K562 (cell line): ENCODE results near the gene LRRC10B.
A peak's percentile ranks its signal among the peaks of the same experiment; 100 is the strongest.

ENCODE experiments used
- CTCF ChIP-seq, 3 experiments: IDR thresholded peaks in 2 of 3; conservative IDR thresholded peaks in 1 of 3; 2 replicates each; pipeline ENCODE4 v1.5.1; 2011 to 2012; ENCODE audit warnings: low read length in 3 of 3, mild to moderate bottlenecking in 3 of 3, control low read depth in 2 of 3, improper control_type of control experiment in 1 of 3, inconsistent platforms in 1 of 3, low read depth in 1 of 3, mixed read lengths in 1 of 3, moderate library complexity in 1 of 3; ENCODE audit not compliant: insufficient read depth in 2 of 3
- EP300 ChIP-seq: IDR thresholded peaks from 2 replicates; pipeline ENCODE4 v1.6.1; 2012; ENCODE audit warnings: low read length, improper control_type of control experiment
- PRPF4 ChIP-seq: fragments of 200-400 bp; formaldehyde crosslinking; IDR thresholded peaks from one replicate; pipeline ENCODE4 v1.6.1; 2017; ENCODE audit warnings: low read length, low read depth, mild to moderate bottlenecking; ENCODE audit not compliant: insufficient read depth, poor library complexity, severe bottlenecking
- TAF1 ChIP-seq: IDR thresholded peaks from 2 replicates; pipeline ENCODE4 v1.6.1; 2011; ENCODE audit warnings: mild to moderate bottlenecking, low read length, moderate library complexity; ENCODE audit not compliant: insufficient read depth, control insufficient read depth, severe bottlenecking; ENCODE audit errors: extremely low read depth

DNA sequence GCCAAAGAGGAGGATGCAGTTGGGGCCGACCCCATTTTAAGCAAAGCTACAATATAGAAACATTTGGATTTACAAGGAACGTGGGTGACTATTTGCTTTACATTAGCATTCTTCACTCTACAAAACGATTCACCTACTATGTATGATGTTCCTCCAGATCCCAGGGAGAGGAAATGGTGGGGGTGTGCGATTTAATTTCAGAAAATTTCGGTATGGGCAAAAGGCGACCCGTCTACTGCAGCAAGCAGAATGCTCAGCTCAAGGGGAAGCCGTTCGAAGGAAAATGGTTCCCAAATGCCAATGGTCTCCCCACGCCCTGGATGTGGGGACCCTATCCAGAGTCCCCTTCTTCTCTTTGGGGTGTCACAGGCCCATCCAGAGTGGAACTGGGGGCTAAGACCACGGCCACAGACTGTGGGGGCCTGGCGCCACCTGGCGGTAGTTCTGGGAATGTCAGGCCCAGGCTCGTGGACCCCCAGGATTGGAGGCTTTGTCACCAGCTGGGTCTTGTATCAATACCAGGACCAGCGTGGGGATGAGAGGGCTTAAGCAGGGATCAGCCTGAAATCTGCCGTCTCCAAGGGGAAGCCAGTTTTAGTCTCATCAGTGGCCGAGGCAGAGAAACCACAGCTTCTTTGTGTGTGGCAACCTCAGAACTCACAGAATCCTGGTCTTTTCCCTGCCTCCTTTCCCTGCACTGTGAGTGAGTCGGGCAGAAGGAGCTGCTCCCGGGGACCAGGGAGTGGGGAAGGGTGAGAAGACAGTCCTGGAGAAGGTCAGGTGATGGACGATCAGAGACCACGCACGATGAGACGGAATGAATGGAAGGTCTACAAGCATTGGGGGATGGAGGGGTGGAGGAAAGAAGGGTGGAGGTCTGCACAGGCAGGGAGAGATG, 8.4 kb downstream of the LRRC10B start:
- TF ChIP-seq TAF1 (no peak), CTCF (IDR thresholded peaks at IDR 0.05 in 2 of 3, conservative IDR thresholded peaks at IDR 0.05 in 1 of 3; ENCODE audit: insufficient read depth in 2 of 3, low read depth in 1 of 3, low read length in 3 of 3) (peak; percentile 86 to 99 (median 91)), EP300 (no peak), PRPF4 (no peak)
